Stimulated activated CD4-positive, alpha-beta T cell treated with anti-CD3 and anti-CD28 coated beads, Interleukin-2, amount 100 ng/mL, for 24 hours (primary cell): ENCODE measurements around the gene TMC7.
A peak's percentile ranks its signal among the peaks of the same experiment; 100 is the strongest.

ENCODE experiments used
- DNase-seq, 2 donors: peaks; one replicate each; pipeline ENCODE4 v3.0.0-alpha.2; 2020

TMC7 gene

GRCh38 chr16:19033761-19034160, 50.0 kb downstream of the TMC7 start:
- no peak for DNase-seq

DNA sequence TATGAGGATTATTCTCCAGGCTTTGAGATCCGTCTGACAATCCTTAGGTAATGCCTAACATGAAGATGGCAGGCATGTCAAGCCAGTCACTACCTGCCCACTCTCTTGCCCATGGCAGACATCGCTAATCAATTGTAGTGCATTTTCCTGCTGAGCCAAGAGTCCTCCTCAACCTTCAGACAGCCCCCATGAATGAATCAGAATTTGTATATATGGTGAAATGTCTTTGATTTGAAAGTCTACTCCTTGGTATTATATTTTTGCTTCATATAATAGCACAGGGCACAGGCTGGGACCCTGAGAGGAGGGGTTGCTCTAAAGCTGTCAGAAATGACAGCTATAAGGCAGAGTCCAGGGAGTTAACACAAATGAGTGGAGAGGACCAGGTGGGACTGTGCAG, 56.7 kb downstream of the TMC7 start:
- no peak for DNase-seq

DNA sequence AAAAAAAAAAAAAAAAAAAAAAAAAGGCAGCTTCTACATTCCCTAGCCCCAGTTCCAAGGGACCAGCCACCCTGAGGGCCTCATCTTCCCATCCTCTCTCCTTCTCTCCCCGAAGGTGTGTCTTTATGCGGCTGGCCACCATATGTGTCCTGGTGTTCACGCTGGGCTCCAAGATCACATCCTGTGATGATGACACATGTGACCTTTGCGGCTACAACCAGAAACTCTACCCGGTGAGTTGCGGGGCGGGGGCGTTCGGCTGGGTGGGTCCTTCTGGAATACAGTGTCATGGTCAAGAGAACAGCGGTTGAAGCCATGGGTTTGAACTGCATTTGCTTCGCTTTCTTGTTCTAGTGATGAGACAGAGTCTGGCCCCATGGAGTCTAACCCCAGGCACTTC, 61.0 kb downstream of the TMC7 start:
- no peak for DNase-seq

- DNase-seq, result no peak
These were observed 62.3 kb downstream of the TMC7 start for GRCh38 chr16:19046062-19046461.

- DNase-seq, result no peak
These were observed 79.0 kb downstream of the TMC7 start for GRCh38 chr16:19062706-19063105.

- DNase-seq, result no peak
These were observed 83.2 kb downstream of the TMC7 start for GRCh38 chr16:19066988-19067348.

DNA sequence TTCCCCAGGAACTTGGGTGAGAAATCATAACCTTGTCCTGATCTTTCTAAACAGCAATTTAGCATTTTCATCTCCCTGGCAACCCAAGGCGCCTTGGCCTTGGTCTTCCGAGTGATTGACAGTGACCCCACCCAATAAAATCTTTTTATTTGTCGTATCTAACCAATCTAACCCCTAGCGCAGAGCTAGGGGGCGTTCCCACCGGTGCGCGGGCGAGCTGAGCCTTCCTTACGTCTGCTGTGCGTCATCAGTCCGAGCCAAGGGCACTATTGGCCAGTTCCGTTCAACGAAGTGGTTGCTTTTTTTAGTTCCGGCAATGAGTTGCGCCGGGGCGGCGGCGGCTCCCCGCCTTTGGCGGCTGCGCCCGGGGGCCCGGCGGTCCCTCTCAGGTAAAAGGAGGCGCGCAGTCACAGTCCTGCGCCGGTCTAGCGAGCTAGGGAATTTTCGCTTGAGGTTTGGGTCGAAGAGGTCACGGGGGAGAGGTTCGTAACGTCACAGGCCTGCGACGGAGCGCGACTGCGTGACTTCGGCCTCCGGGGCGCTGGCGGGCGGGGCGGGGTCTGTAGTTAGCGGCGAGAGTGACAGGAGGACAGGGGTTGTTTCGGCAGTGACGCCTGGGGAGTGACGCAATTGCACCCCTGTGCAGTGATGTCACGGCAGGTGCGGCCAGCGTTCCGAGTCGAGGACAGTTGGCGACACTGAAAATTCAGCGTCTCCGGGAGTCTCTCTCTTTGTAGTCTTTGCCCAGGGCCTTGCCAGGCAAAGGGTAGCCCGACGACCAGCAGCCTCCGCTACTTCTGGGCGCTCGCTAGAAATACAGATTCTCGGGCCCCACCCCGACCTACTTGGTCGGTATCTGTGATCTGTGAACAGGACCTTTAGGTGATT, 83.9 kb downstream of the TMC7 start, which contains the start of gene COQ7:
Gene COQ7 (plus strand): TSS at position 266 of the 888 bp plus-strand sequence. CDS start 51 bp downstream, at position 317.
- peak; percentile 98 to 99 for DNase-seq

DNA sequence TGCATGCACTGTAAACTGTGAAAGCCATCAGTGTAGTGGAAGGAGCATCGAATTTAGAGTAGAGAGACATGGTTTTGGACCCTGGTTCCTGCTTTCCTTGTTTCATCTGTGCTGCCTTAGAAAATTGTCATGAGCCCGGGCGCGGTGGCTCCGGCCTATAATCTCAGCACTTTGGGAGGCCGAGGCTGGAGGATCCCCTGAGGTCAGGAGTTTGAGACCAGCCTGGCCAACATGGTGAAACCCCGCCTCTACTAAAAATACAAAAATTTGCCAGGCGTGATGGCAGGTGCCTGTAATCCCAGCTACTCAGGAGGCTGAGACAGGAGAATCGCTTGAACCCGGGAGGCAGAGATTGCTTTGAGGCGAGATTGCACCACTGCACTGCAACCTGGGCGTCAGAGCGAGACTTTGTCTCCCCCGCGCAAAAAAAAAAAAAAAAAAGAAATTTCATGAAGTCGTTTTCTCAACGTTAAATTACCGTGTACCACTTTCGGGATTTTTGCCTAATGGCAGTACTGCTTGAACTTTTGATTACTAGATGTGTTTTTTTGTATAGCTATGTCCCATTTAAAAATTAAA, 84.6 kb downstream of the TMC7 start:
- DNase-seq, result no peak

DNA sequence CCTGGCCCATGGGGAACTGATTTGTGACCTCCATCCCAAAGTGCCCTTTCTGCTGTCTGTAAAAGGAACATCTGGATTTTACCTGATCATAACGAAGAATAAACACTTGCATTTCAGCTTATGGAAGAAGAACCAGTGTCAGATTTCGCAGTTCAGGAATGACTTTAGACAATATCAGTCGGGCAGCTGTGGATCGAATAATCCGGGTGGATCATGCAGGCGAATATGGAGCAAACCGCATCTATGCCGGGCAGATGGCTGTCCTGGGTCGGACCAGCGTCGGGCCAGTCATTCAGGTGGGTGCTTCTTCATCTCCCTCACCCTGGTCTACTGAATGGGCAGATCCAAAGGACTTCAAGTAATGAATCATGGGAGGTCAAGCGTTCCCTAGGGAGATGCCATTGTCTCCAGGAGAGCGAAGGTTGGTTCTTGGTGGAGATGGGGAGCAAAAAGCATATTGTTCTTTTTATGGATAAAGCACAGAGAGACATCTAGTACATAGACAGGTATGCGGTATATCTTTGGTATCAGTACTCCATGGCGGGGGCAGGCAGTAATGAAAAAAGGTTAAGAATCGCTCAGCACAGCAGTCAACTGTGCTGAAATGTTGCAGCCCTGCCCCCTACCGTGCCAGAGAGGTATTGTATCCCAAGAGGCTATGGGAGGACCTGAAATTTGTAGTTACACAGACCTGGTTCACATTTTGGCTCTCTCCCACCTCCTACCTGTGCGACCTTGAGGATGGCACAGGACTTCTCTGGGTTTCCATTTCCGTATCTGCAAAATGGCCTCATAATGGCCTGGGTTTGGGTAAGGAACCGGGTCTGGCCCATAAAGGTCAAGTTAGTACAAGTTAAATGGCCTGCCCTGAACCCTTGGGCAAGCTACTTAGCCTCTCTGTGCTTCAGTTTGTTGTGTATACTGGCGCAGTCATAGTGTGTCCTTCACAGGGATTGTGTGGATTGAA, 88.4 kb downstream of the TMC7 start:
- peak; percentile 60 to 74 for DNase-seq

DNA sequence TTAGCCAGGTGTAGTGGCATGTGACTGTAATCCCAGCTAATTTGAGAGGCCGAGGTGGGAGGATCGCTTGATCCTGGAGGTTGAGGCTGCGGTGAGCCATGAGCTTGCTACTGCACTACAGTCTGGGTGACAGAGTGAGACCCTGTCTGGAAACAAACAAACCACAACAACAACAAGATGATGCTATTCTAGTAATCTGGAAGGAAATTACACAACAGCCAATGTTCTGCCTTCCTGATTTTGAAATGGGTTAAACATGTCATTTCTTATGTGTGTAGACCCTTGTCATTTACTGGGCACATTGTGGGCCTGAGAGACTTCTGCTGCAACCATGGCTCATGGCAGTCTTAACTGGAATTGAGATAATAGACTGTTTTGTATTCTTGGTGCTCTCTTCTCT, 89.6 kb downstream of the TMC7 start:
- no peak for DNase-seq

- DNase-seq, result no peak
These were observed 90.1 kb downstream of the TMC7 start for GRCh38 chr16:19073863-19074262.

GRCh38 chr16:19075511-19075910, 91.8 kb downstream of the TMC7 start:
- DNase-seq, result no peak

DNA sequence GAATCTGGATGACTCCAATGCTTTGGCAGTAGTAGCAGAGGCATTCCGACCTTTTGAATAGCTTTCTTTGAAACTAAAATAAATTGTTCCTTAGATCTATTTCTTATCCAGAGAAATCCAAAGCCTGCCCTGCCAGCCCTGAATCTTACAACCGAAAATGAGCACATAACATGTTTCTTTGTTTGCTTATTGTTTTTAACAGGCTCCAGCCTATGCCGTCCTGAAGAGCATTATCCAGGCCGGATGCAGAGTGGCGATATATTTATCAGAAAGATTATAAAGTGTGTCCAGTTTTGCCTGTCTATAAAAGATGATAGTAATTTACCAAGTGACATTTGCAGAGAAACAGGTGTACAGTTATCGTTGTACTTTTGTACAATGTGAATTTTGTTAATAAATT, 94.1 kb downstream of the TMC7 start:
- DNase-seq, result no peak

- no peak for DNase-seq
These were observed 99.9 kb downstream of the TMC7 start for GRCh38 chr16:19083670-19084069.

- no peak for DNase-seq
These were observed 100.4 kb downstream of the TMC7 start for GRCh38 chr16:19084139-19084538.

DNA sequence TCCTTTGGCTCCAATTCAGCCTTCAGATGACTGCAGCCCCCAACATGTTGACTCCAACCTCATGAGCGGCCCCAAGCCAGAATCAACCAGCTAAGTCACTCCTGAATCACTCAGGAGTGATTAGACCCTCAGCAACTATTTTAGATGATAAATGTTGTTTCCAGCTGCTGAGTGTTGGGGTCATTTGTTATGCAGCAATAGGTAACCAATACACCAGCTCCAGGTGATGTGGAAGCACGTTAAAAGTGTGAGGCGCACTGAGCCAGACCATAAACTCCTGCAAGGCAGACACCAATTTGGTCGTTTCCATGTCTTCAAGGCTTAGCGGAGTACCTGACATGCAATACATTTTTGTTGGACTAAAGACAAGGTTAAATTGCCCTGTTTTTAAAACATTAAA, 101.1 kb downstream of the TMC7 start:
- DNase-seq, result no peak

DNA sequence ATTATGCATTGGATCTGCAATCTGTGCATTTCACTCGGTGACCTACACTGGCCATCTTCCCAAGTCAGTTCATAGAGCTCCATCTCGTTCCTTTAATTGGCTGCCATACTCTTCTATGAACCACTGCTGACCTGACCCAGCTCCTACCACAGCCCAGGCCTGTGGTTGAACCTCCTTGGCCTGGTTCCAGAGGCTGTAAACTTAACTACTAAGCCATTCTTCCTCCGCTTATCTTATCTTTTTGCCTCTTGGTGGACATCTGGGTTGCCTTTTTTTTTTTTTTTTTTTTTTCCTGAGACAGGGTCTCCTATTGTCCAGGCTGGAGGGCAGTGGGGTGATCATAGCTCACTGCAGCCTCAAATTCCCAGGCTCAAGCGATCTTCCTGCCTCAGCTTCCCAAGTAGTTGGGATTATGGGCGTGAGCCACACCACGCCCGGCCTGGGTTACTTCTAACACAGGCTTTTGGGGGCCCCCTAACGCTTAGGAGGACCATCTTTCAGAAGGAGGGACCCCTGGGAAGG, 102.0 kb downstream of the TMC7 start:
- DNase-seq, result no peak

DNA sequence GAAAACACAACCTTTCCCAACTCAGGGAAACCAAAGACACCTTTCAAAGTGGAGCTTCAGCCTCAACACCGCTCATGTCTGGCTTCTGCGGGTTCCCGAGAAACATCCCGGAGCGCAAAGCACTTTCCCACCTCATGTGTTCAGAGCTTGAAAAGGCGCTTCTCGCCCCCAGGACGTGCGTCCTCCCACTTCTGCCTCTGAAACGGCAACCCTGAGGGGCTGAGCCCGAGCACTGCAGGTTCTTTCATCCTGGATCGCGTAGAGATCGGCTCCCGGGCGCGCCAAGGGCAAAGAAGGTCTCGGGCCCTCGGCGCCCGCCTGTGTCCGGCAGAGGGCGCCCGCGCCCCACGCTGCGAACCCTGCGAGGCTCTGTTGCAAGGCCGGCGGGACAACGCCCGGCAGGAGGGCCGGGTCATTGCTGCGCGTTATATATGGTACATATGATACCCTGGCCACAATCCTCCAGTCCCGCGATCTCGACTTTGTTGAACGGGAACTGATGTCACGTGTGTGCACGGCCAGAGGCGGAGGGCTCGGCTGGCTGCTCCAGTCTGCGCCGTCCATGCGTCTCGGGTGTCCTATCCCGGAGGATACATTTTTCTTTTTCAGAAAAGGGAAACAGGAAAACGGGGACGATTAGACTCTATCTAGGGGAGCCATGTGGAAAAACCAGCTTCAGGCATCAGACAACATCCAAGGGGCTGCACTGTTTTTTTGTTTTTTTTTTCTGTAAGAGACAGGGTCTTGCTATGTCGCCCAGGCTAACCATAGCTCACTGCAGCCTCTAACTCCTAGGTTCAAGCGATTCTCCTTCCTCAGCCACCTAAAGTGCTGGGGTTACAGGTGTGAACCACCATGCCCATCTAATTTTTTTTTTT, 102.8 kb downstream of the TMC7 start:
- DNase-seq, result peak; percentile 83 to 87

DNA sequence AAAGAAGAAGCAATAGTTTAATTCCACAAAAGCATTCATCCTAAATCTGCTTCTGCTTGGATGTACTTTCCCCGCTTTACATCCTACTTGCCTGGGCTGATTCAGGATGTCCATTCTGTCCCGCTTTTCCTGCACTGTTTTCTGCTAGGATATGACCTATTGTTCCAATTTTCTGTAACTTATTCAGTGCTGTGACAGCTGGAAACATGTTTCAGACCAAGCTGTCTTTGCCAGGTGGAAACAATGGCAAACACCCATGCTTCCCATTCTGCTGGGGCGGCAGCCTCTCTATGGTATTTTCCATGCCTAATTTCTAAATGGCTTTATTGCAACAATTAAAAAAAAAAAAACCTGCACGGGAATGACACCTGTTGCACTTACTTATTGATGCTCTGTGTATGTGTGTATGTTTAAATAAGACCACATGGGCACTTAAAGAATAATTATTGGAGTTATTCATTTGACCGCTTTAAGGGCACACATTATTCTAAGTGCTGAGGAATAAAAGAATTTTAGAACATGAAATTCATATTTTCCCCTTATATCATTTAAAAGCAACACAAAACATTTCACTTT, 104.7 kb downstream of the TMC7 start:
- no peak for DNase-seq

DNA sequence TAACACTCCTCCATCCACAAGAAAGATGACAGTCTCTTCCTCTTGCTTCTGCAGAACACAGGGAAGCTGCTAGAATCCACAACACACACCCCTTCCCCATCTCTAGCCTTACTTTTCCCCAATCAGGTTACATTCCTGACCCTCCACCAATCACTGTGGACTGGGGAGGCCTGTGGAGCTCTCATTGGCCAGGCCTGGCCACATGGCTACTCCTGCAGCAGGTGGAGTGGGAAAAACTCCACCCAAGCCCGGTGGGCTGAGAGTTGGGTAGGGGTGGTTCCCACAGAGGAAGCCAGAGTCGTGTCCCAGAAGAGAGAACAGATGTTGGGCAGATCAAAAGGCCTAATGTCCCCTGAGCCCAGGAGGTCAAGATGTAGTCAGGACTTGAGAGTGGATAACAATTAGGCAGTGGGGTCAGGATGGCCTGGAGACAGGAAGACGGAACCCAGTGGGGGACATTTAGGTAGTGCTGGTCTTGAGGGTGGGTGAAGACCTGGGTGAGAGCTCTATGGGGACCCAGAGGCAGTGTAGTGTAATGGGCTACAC, 105.7 kb downstream of the TMC7 start:
- no peak for DNase-seq

DNA sequence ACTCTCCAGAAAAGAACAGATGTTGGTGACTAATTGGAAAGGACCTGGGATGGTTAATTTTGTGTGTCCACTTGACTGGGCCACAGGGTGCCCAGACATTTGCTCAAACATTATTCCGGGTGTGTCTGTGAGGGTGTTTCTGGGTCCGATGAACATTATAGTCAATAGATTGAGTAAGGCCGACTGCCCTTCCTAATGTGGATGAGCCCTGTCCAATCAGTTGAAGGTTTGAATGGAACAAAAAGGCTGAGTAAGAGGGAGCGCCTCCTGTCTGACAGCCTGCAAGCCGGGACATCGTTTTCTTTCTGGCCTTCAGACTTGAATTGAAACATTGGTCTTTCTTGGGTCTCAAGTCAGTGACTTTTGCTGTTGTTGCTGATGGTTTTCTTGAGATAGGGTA, 107.2 kb downstream of the TMC7 start:
- no peak for DNase-seq
